NCI-H146 treated with DMSO at 0.1 percent for 48 hours (cell line): ENCODE results near the gene LPIN1.
"Not testable (repeated sequence)": the region's sequence is repeated elsewhere in the genome, so short reads cannot be mapped to it uniquely, and the experiment has no call there.

Experiments
- DNase-seq: peaks from one replicate; lab custom pipeline; 2025; ENCODE audit not compliant: unreplicated experiment; lab: John Stamatoyannopoulos, UW

LPIN1 gene

GRCh38 chr2:11713815-11714214 is 32.6 kb upstream of the LPIN1 start:
- no peak for DNase-seq

DNA sequence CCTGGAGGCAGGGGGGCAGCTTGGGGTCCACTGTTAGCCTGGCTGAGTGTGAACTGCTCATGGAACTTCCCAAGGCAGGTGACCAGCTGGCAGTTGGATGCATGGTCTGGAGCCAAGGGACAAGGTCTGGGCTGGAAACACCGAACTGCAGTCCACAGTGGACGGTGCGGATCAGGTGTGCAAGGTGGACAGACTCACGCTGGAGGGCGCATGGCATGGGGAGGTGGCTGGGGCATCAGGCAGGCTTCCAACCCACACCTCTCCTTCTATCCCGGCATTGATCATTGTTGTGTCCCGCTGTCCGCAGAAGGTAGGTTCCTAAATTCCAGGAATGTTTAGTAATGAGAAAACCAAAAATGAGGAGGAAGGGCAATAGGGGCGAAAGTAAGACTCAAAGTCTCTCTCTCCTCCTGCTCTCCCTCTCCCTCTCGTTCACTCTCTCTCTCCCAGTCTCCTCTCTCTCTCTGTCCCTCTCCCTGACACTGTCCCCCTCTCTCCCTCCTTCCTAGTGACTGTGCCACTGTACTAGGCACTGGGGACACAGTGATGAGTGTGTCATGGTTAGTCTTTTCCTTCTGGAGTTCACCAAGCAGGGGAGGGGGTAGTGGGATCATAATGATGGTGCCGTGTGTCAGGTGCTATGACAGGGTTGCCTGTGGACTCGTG is 30.3 kb upstream of the LPIN1 start:
- DNase-seq: no peak

- DNase-seq: no peak
Measured at GRCh38 chr2:11716689-11717321, 29.6 kb upstream of the LPIN1 start.

GRCh38 chr2:11717623-11718022 is 28.8 kb upstream of the LPIN1 start:
- DNase-seq: no peak

- DNase-seq: no peak
Measured at GRCh38 chr2:11718606-11719005, 27.8 kb upstream of the LPIN1 start.

GRCh38 chr2:11719230-11719977 is 27.0 kb upstream of the LPIN1 start:
- DNase-seq: peak; percentile 59

- DNase-seq: no peak
Measured at GRCh38 chr2:11720752-11721151, 25.7 kb upstream of the LPIN1 start.

GRCh38 chr2:11722292-11723060 is 24.0 kb upstream of the LPIN1 start:
- no peak for DNase-seq

- DNase-seq: no peak
Measured at GRCh38 chr2:11723061-11723371, 23.4 kb upstream of the LPIN1 start.

DNA sequence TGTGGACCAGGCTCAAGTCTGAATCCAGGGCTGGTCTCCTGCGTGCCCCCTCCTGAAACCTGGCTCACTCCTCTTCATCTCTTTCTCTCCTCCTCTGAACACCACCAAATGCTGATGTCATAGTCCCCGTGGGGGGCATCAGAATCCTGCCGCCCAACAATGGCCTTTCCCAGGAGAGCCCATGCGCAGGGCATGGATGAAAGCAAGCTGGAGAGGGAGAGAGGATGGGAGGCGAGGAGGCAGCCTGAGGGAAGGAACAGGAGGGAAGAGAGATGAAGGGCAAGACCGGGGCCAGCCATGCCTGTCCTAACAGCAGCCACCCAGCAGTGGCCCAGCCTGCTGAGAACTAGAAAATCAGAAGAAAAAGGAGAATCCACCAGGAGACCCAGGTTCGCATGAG is 22.3 kb upstream of the LPIN1 start:
- no peak for DNase-seq

GRCh38 chr2:11726384-11726783 is 20.0 kb upstream of the LPIN1 start:
- no peak for DNase-seq

DNA sequence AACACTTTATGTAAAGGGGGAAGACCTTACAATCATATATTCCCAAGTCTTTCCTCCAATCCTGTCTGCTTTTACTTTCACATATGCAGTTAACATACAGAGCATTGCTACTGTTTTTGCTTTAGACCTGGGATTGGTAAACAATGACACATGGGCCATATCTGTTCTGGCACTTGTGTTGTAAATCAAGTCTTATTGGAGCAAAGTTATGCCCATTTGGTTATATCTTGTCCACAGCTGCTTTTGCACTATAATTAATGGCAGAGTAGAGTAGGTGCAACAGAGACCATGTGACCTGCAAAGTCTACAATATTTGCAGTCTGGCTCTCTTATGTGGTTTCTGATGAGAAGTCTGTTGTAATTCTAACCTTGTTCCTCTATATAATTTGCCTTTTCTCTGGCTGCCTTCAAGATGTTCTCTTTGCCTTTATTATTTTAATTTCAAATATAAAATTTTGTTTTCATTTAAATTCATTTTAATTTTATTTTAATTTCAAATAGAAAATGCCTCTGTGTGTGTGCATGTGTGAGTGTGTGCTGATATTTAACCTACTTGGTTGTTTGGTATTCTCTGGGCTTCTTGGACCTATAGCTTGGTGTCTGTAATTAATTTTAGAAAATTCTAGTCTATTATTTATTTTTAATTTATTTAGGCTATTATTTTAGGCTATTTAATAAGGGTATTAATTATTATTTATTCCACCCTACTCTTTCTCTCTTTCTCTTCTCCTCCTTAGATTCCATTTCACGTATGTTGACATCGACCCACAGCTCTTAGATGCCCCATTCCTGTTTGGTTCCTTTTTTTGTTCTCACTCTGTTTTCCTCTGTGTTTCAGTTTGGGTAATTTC is 16.8 kb upstream of the LPIN1 start:
- no peak for DNase-seq

GRCh38 chr2:11731214-11731984 is 15.0 kb upstream of the LPIN1 start:
- DNase-seq: not testable (repeated sequence)

DNA sequence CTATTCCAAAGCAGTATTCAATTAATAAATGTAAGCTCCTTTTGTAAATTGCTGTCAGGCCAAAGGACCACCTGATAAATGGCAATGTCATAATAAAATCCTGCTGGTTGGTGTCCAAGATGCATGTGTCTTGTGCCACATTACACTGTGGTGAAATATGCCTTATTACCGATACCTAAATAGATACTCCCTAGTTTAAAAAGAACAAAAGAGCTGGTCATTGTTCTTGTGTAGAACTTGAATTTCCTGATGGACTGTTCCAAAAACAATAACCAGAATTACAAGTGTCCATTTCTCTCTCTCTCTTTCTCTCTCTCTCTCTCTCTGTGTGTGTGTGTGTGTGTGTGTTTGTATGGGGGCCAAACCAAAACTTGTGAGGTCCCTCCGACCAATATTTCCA is 13.8 kb upstream of the LPIN1 start:
- no peak for DNase-seq

DNA sequence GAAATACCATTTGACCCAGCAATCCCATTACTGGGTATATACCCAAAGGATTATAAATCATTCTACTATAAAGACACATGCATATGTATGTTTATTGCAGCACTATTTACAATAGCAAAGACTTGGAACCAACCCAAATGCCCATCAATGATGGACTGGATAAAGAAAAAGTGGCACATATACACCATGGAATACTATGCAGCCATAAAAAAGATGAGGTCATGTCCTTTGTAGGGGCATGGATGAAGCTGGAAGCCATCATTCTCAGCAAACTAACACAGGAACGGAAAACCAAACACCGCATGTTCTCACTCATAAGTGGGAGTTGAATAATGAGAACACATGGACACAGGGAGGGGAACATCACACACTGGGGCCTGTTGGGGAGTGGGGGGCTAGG is 8.6 kb upstream of the LPIN1 start:
- not testable (repeated sequence) for DNase-seq

GRCh38 chr2:11738589-11739436 is 7.6 kb upstream of the LPIN1 start:
- DNase-seq: peak; percentile 23

DNA sequence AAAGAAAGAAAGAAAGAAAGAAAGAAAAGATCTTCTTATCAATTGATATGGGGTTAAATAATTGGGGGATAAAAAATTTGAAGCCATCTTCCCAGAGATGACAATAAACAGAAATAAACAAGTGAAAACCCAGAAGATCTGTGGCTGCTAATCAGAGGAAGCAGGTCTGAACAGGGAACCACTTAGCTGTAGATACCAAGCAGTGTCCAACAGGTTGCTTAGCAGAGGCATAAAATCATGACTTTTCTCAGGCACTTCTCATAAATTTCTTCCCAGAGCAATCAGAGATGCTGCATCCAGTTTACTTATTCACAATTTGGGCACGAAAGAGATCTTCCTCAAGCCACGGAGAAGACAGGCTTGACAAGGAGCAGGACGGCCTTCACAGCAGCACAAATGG is 5.7 kb upstream of the LPIN1 start:
- DNase-seq: no peak

DNA sequence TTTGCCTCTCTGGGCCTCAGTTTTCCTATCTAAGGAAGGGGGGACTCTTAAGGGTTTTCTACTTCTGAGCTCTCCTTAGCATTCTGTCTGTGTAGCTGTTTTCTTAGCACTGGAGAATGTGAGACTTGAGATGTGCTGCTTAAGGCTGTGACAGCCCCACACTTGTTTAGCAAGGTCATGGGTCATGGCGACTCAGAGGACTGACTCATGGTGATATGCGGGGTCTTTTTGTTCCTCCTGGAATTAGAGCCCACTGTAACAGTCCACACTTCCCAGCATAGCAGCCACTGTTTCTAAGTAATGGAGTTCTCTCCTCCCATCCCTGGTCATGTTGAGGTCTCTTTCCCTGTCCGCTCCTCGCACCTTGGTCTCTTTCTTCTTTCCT is 4.1 kb upstream of the LPIN1 start:
- no peak for DNase-seq

DNA sequence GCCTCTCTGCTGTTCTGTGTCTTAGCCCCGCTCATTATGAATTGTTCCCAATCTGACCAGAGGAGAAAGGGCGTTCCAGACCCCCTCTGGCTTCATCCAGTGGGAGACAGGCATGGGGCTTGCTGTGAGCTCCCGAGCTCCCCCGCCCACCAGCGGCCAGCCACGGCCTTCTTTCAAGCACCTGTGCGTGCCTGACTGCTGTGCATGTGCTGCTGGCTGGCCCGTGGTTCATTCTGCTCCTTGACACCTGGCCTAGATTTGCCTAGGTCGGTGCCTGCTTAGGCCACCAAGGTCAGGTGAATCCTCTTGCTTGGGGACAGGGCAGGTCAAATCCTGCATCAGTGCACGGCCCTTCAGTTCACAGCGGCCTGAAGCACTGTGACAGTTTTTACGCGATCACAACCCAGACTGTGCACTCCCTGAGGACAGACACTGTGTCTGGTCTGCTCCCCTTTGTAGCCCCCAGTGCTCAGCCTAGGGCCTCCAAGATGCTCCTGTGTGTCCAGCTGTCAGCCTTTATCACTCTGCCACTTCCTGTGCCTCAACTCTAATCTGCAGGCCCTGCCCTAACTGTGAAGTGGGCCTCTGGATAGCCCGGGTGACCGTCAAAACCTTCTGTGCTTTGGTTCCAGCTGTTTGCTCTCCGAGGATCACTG is 3.6 kb upstream of the LPIN1 start:
- no peak for DNase-seq
